Measurements from ENCODE around the gene RNASE7.
"Not testable (repeated sequence)": the region's sequence is repeated elsewhere in the genome, so short reads cannot be mapped to it uniquely, and the experiment has no call there.

Gene RNASE7

GRCh38 chr14:21036751-21037150 is 5.4 kb upstream of the RNASE7 start:
- peaks cover 56% of the 10 kb centered on the region for H3K4me1 Mint-ChIP-seq

GRCh38 chr14:21037156-21037555 is 5.0 kb upstream of the RNASE7 start:
- no peak for TF ChIP-seq CTCF (IDR thresholded peaks at IDR 0.05; ENCODE audit: unreplicated experiment in 3 of 3)
- H3K36me3 Mint-ChIP-seq (ENCODE audit: low read depth) = no peaks in the 10 kb centered on the region
- H3K27me3 Mint-ChIP-seq (ENCODE audit: low read depth) = no peaks in the 10 kb centered on the region
- no peaks in the 10 kb centered on the region for H3K9me3 Mint-ChIP-seq
- peaks cover 52% of the 10 kb centered on the region for H3K4me1 Mint-ChIP-seq
- H3K4me3 Mint-ChIP-seq = no peak overlapping the region
- peak overlapping the region in 1 of 3 experiments; percentile 10 for H3K27ac Mint-ChIP-seq

More at GRCh38 chr14:21036751-21037150, 5.4 kb upstream of the RNASE7 start:
- Mint-ChIP-seq H3K4me3 (no peak overlapping the region), H3K27ac (peak overlapping the region in 1 of 3 experiments; percentile 10), H3K9me3 (no peaks in the 10 kb centered on the region), H3K27me3 (ENCODE audit: low read depth) (peaks cover 3% of the 10 kb centered on the region), H3K36me3 (ENCODE audit: low read depth) (no peaks in the 10 kb centered on the region)
- TF ChIP-seq CTCF (IDR thresholded peaks at IDR 0.05; ENCODE audit: unreplicated experiment in 3 of 3) = no peak

- peaks cover 51% of the 10 kb centered on the region for H3K4me1 Mint-ChIP-seq
Measured at GRCh38 chr14:21038441-21039422, 3.4 kb upstream of the RNASE7 start.

GRCh38 chr14:21039585-21040369 is 2.4 kb upstream of the RNASE7 start:
- TF ChIP-seq CTCF (IDR thresholded peaks at IDR 0.05; ENCODE audit: unreplicated experiment in 3 of 3) = peak; percentile 73 to 80 (median 76)
- Mint-ChIP-seq H3K36me3 (ENCODE audit: low read depth) (no peaks in the 10 kb centered on the region), H3K4me3 (peak overlapping the region in 2 of 3 experiments; percentile 67), H3K27ac (peak overlapping the region; percentile 89 to 99 (median 94)), H3K9me3 (no peaks in the 10 kb centered on the region), H3K27me3 (ENCODE audit: low read depth) (no peaks in the 10 kb centered on the region), H3K4me1 (peaks cover 58% of the 10 kb centered on the region)

More at GRCh38 chr14:21038441-21039422, 3.4 kb upstream of the RNASE7 start:
- Mint-ChIP-seq H3K9me3 (no peaks in the 10 kb centered on the region), H3K36me3 (ENCODE audit: low read depth) (no peaks in the 10 kb centered on the region), H3K4me3 (peak overlapping the region in 2 of 3 experiments; percentile 67), H3K27ac (peak overlapping the region; percentile 89 to 99 (median 94)), H3K27me3 (ENCODE audit: low read depth) (no peaks in the 10 kb centered on the region)
- no peak for TF ChIP-seq CTCF (IDR thresholded peaks at IDR 0.05; ENCODE audit: unreplicated experiment in 3 of 3)

- Mint-ChIP-seq H3K9me3 (no peaks in the 10 kb centered on the region), H3K4me3 (peak overlapping the region in 2 of 3 experiments; percentile 11 to 35), H3K4me1 (peaks cover 62% of the 10 kb centered on the region), H3K27me3 (ENCODE audit: low read depth) (no peaks in the 10 kb centered on the region), H3K36me3 (ENCODE audit: low read depth) (no peaks in the 10 kb centered on the region), H3K27ac (peak overlapping the region; percentile 89 to 99 (median 94))
- TF ChIP-seq CTCF (IDR thresholded peaks at IDR 0.05; ENCODE audit: unreplicated experiment in 3 of 3) = peak in 1 of 3 experiments; percentile 17
Measured at GRCh38 chr14:21040370-21040925, 1.7 kb upstream of the RNASE7 start.

GRCh38 chr14:21040941-21041340 is 1.2 kb upstream of the RNASE7 start:
- peak overlapping the region in 1 of 3 experiments; percentile 66 for H3K27ac Mint-ChIP-seq
- H3K4me3 Mint-ChIP-seq; H3K9me3 Mint-ChIP-seq; H3K36me3 Mint-ChIP-seq (ENCODE audit: low read depth); H3K27me3 Mint-ChIP-seq (ENCODE audit: low read depth): not testable (repeated sequence)
- H3K4me1 Mint-ChIP-seq = peaks cover 62% of the 10 kb centered on the region
